NCI-H1092 (cell line): Measurements from ENCODE around the gene LRRC47.

Experiments used
- DNase-seq: peaks from one replicate; lab custom pipeline; 2025; lab: John Stamatoyannopoulos, UW

LRRC47 gene

GRCh38 chr1:3747522-3747848 is 48.8 kb downstream of the LRRC47 start:
- no peak for DNase-seq

GRCh38 chr1:3746830-3747521 is 49.3 kb downstream of the LRRC47 start:
- DNase-seq, result no peak

- DNase-seq, result no peak
Observed at GRCh38 chr1:3746389-3746829, 49.9 kb downstream of the LRRC47 start.

- DNase-seq, result no peak
Observed at GRCh38 chr1:3745590-3746381, 50.5 kb downstream of the LRRC47 start.

- DNase-seq, result no peak
Observed at GRCh38 chr1:3745071-3745470, 51.2 kb downstream of the LRRC47 start.

- no peak for DNase-seq
Observed at GRCh38 chr1:3744646-3745045, 51.7 kb downstream of the LRRC47 start.

- DNase-seq, result no peak
Observed at GRCh38 chr1:3743826-3744225, 52.5 kb downstream of the LRRC47 start.

GRCh38 chr1:3743421-3743820 is 52.9 kb downstream of the LRRC47 start:
- no peak for DNase-seq

- DNase-seq, result no peak
Observed at GRCh38 chr1:3742439-3743298, 53.6 kb downstream of the LRRC47 start.

GRCh38 chr1:3741566-3742438 is 54.5 kb downstream of the LRRC47 start:
- DNase-seq, result no peak

- no peak for DNase-seq
Observed at GRCh38 chr1:3740752-3741151, 55.5 kb downstream of the LRRC47 start.

GRCh38 chr1:3740042-3740441 is 56.3 kb downstream of the LRRC47 start:
- no peak for DNase-seq

GRCh38 chr1:3738943-3739342 is 57.4 kb downstream of the LRRC47 start:
- DNase-seq, result no peak

GRCh38 chr1:3736708-3737107 is 59.6 kb downstream of the LRRC47 start:
- DNase-seq, result no peak

GRCh38 chr1:3736131-3736561 is 60.2 kb downstream of the LRRC47 start:
- no peak for DNase-seq

- DNase-seq, result no peak
Observed at GRCh38 chr1:3735688-3736087, 60.6 kb downstream of the LRRC47 start.

- DNase-seq, result no peak
Observed at GRCh38 chr1:3735027-3735681, 61.1 kb downstream of the LRRC47 start.

- DNase-seq, result no peak
Observed at GRCh38 chr1:3734602-3735001, 61.7 kb downstream of the LRRC47 start.

- DNase-seq, result no peak
Observed at GRCh38 chr1:3733883-3734589, 62.3 kb downstream of the LRRC47 start.

GRCh38 chr1:3733094-3733882 is 63.0 kb downstream of the LRRC47 start:
- no peak for DNase-seq
